ENCODE results near the gene CSRP1. TPM values are rescaled to one million over a fixed set of nuclear protein-coding genes. Genes with fewer than 3 reads are reported as not detected.

CSRP1 gene
- polyA plus RNA-seq, 1 donor from 2014 or later = 4.2 TPM

DNA sequence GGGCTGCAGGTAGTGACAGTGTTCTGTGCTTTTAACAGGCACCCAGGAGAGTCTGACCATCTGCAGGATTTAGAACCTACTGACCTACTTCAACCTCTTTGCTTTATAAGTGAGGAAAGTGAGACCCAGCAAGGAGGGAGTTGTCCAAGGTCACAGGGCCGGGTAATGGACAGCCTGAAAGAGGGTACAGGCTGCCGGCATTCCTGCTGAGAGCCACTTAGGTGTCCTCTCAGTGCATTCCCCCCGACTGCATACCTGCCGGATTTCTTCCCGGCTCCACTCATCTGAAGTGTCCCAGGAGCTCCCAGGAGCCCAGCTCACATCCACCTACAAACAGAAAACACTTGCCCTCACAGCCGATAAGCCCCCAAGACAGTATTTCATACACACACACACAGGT, 51.8 kb downstream of the CSRP1 start:
- no peak overlapping the region for H3K9ac ChIP-seq (ENCODE audit: low read length)
- no peak for TF ChIP-seq SMC3 (conservative IDR thresholded peaks at IDR 0.05; ENCODE audit: poor library complexity)
- no peak for TF ChIP-seq EZH2 (IDR thresholded peaks at IDR 0.05; ENCODE audit: borderline replicate concordance, insufficient read depth, low read length, poor library complexity, severe bottlenecking)
- no peak for TF ChIP-seq TAF1 (IDR thresholded peaks at IDR 0.05; ENCODE audit: low read depth)
- TF ChIP-seq EP300 (conservative IDR thresholded peaks at IDR 0.05; ENCODE audit: poor library complexity, severe bottlenecking) = no peak
- TF ChIP-seq, protein P1, sequence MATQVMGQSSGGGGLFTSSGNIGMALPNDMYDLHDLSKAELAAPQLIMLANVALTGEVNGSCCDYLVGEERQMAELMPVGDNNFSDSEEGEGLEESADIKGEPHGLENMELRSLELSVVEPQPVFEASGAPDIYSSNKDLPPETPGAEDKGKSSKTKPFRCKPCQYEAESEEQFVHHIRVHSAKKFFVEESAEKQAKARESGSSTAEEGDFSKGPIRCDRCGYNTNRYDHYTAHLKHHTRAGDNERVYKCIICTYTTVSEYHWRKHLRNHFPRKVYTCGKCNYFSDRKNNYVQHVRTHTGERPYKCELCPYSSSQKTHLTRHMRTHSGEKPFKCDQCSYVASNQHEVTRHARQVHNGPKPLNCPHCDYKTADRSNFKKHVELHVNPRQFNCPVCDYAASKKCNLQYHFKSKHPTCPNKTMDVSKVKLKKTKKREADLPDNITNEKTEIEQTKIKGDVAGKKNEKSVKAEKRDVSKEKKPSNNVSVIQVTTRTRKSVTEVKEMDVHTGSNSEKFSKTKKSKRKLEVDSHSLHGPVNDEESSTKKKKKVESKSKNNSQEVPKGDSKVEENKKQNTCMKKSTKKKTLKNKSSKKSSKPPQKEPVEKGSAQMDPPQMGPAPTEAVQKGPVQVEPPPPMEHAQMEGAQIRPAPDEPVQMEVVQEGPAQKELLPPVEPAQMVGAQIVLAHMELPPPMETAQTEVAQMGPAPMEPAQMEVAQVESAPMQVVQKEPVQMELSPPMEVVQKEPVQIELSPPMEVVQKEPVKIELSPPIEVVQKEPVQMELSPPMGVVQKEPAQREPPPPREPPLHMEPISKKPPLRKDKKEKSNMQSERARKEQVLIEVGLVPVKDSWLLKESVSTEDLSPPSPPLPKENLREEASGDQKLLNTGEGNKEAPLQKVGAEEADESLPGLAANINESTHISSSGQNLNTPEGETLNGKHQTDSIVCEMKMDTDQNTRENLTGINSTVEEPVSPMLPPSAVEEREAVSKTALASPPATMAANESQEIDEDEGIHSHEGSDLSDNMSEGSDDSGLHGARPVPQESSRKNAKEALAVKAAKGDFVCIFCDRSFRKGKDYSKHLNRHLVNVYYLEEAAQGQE (IDR thresholded peaks at IDR 0.05; ENCODE audit: borderline replicate concordance) = no peak
- TF ChIP-seq MXI1 (conservative IDR thresholded peaks at IDR 0.05; ENCODE audit: poor library complexity, severe bottlenecking) = no peak
- no peak for TF ChIP-seq POLR2AphosphoS5 (IDR thresholded peaks at IDR 0.05)
- no peak for TF ChIP-seq RAD21 (conservative IDR thresholded peaks at IDR 0.05)
- TF ChIP-seq, protein P2, sequence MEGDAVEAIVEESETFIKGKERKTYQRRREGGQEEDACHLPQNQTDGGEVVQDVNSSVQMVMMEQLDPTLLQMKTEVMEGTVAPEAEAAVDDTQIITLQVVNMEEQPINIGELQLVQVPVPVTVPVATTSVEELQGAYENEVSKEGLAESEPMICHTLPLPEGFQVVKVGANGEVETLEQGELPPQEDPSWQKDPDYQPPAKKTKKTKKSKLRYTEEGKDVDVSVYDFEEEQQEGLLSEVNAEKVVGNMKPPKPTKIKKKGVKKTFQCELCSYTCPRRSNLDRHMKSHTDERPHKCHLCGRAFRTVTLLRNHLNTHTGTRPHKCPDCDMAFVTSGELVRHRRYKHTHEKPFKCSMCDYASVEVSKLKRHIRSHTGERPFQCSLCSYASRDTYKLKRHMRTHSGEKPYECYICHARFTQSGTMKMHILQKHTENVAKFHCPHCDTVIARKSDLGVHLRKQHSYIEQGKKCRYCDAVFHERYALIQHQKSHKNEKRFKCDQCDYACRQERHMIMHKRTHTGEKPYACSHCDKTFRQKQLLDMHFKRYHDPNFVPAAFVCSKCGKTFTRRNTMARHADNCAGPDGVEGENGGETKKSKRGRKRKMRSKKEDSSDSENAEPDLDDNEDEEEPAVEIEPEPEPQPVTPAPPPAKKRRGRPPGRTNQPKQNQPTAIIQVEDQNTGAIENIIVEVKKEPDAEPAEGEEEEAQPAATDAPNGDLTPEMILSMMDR (IDR thresholded peaks at IDR 0.05; ENCODE audit: poor library complexity, severe bottlenecking) = no peak
- H3K79me2 ChIP-seq (replicated peaks; ENCODE audit: insufficient read depth, low read length) = no peaks in the 10 kb centered on the region
- H3K4me2 ChIP-seq (ENCODE audit: low read length) = no peak overlapping the region
- H3F3A ChIP-seq (ENCODE audit: insufficient read depth, low read length, poor library complexity, severe bottlenecking) = no peaks in the 10 kb centered on the region
- no peaks in the 10 kb centered on the region for H4K20me1 ChIP-seq (ENCODE audit: insufficient read depth)
- no peak overlapping the region for H3K4me3 ChIP-seq (ENCODE audit: low read length)
- H3K27ac ChIP-seq (ENCODE audit: low read length) = no peak overlapping the region
- no peak overlapping the region for H2AFZ ChIP-seq (ENCODE audit: low read depth, low read length)
- no peaks in the 10 kb centered on the region for H3K9me2 ChIP-seq (ENCODE audit: insufficient read depth, low read length)
- H3K27me3 ChIP-seq (ENCODE audit: insufficient read depth, low read depth, low read length) = no peaks in the 10 kb centered on the region
- no peaks in the 10 kb centered on the region for H3K36me3 ChIP-seq (ENCODE audit: insufficient read depth, low read length)
- H3K9me3 ChIP-seq (ENCODE audit: low read length) = no peaks in the 10 kb centered on the region

DNA sequence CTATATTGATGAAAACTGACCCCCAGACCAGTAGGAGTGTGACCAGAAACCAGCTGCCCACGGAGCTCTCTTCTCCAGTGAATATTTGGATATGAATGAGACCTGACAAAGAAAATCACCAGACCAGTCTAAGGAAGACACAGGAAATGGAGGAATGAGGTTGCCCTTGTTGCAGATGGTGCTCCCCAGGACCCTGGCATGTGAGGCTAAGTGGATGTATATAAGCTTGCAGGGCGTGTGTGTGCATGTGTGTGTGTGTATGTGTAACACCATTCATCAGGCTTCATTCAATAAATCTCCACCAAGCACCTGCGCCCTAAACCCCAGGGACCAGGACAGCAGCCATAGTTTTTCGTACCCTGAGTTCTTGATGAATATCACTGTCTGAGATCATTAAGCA, 52.3 kb downstream of the CSRP1 start:
- Histone ChIP-seq H3K27ac (ENCODE audit: low read length) (no peak overlapping the region), H2AFZ (ENCODE audit: low read depth, low read length) (no peak overlapping the region)

More for the DNA sequence above, 52.3 kb downstream of the CSRP1 start:
- no peak overlapping the region for H3K4me2 ChIP-seq (ENCODE audit: low read length)
- H3K27me3 ChIP-seq (ENCODE audit: insufficient read depth, low read depth, low read length) = no peaks in the 10 kb centered on the region
- H3F3A ChIP-seq (ENCODE audit: insufficient read depth, low read length, poor library complexity, severe bottlenecking) = no peaks in the 10 kb centered on the region
- H3K9me2 ChIP-seq (ENCODE audit: insufficient read depth, low read length) = no peaks in the 10 kb centered on the region
- H3K9me3 ChIP-seq (ENCODE audit: low read length) = no peaks in the 10 kb centered on the region
- H3K4me3 ChIP-seq (ENCODE audit: low read length) = no peak overlapping the region
- no peaks in the 10 kb centered on the region for H4K20me1 ChIP-seq (ENCODE audit: insufficient read depth)
- H3K36me3 ChIP-seq (ENCODE audit: insufficient read depth, low read length) = no peaks in the 10 kb centered on the region
- no peak overlapping the region for H3K9ac ChIP-seq (ENCODE audit: low read length)
- H3K79me2 ChIP-seq (replicated peaks; ENCODE audit: insufficient read depth, low read length) = no peaks in the 10 kb centered on the region
- TF ChIP-seq TAF1 (IDR thresholded peaks at IDR 0.05; ENCODE audit: low read depth) (no peak), EP300 (conservative IDR thresholded peaks at IDR 0.05; ENCODE audit: poor library complexity, severe bottlenecking) (no peak), SMC3 (conservative IDR thresholded peaks at IDR 0.05; ENCODE audit: poor library complexity) (no peak), RAD21 (conservative IDR thresholded peaks at IDR 0.05) (no peak), POLR2AphosphoS5 (IDR thresholded peaks at IDR 0.05) (no peak), MXI1 (conservative IDR thresholded peaks at IDR 0.05; ENCODE audit: poor library complexity, severe bottlenecking) (no peak), EZH2 (IDR thresholded peaks at IDR 0.05; ENCODE audit: borderline replicate concordance, insufficient read depth, low read length, poor library complexity, severe bottlenecking) (no peak)
- TF ChIP-seq, protein P1 (IDR thresholded peaks at IDR 0.05; ENCODE audit: borderline replicate concordance) = no peak
- TF ChIP-seq, protein P2 (IDR thresholded peaks at IDR 0.05; ENCODE audit: poor library complexity, severe bottlenecking) = no peak
